Activated naive CD8-positive, alpha-beta T cell treated with anti-CD3 and anti-CD28 coated beads, Interleukin-2, amount 50 U/mL, for 16 hours (primary cell): ENCODE data around the gene DPRX.
"Not testable (repeated sequence)": the region's sequence is repeated elsewhere in the genome, so short reads cannot be mapped to it uniquely, and the experiment has no call there.

Experiments used
- DNase-seq: peaks from one replicate; pipeline ENCODE4 v3.0.0-alpha.2; 2020; ENCODE audit warnings: low read depth, low spot score

The DPRX gene

DNA sequence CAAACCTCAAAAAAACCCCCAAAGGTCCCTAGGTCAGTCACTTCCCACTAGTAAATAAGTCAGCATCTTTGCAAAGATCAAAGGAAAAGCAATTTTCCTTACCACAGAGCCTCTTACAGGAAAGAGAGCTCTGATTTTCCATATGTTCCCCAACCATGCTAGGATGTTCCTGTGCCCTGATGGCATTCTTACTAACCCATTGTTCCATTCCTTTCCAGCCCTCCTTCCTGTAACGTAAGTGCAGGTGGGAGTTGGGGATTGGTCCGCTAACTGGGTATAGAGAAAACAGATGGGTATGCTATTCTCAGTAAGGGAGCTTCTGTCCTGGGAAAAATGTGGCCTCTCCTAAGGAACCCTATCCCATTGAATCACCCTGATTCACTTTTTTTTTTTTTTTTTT is 14.3 kb downstream of the DPRX start:
- DNase-seq = no peak

DNA sequence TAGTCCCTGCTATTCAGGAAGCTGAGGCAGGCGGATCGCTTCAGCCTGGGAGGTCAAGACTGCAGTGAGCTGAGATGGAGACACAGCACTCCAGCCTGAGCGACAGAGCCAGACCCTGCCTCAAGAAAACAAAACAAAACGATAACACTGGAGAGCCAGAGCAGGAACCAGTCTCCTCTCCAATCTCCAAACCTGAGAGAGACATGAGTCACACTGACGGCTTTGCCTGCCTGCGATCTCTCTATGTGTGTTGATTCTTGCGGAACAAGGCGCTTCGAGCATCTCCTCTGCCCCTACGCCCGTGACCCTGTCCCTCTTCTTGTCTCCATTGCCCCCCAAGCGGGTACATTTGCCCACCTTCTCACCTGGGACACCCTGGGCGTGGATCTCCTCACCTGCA is 15.6 kb downstream of the DPRX start:
- DNase-seq = no peak

DNA sequence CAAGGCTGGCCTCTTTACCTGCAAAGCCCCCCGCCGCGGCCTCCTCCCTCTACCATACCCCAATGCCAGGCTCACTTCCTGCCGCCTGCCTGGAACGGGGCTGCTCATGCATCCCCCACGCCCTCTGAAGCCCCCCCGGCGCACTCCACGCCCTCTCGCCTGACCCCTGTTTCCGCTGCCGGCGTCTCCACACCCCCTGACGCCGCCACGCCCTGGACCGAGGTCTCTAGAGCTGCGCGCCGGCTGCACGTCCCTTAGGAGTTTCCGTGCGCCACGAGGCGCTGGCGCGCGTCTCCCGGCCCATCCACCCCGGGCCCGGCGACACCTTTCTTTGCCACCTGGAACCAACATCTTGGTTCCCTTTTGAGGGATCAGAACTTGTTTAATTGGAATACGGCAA is 16.0 kb downstream of the DPRX start:
- no peak for DNase-seq

DNA sequence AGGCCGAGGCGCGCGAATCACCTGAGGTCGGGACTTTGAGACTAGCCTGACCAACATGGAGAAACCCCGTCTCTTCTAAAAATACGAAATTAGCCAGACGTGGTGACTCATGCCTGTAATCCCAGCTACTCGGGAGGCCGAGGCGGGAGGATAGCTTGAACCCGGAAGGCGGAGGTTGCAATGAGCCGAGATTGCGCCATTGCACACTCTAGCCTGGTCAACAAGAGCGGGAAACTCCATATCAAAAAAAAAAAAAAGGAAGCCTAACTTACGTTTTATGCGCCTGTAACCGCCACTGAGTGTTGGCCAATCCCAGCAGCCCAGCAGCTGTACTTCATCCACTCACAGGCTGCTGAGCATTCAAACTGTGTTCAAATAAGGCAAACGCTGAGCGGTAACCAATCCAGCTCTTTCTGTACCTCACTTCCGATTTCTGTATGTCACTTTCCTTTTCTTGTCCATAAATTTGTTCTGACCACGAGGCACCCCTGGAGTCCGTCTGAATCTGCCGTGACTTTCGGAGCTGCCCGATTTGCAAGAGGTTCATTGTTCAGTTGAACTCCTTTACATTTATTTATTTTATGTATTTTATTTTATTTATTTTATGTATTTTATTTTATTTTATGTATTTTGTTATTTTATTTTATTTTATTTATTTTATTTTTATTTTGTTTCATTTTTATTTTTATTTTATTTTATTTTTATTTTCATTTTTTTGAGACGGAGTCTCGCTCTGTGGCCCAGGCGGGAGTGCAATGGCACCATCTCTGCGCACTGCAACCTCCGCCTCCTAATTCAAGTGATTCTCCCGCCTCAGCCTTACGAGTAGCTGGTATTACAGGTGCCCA is 18.2 kb downstream of the DPRX start:
- DNase-seq = no peak

DNA sequence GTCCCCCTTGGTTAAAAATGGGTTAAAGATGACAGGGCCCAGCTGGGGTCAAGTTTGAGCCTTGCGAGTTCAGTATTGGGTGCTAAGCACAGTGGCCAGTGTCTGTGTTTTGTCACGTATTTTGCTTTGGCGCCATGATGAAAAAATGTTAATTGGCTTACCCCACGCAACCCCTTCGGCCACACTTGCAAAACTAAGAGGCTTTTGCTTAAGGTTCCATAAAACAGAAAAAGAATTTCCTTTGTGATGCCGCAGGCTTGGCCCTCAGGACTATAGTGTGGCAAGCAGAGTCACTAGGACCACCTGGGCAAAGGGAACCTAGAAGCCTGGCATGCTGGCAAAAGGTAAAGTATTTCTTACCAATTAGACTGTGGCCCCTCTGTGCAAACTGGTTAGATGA is 20.7 kb downstream of the DPRX start:
- no peak for DNase-seq

DNA sequence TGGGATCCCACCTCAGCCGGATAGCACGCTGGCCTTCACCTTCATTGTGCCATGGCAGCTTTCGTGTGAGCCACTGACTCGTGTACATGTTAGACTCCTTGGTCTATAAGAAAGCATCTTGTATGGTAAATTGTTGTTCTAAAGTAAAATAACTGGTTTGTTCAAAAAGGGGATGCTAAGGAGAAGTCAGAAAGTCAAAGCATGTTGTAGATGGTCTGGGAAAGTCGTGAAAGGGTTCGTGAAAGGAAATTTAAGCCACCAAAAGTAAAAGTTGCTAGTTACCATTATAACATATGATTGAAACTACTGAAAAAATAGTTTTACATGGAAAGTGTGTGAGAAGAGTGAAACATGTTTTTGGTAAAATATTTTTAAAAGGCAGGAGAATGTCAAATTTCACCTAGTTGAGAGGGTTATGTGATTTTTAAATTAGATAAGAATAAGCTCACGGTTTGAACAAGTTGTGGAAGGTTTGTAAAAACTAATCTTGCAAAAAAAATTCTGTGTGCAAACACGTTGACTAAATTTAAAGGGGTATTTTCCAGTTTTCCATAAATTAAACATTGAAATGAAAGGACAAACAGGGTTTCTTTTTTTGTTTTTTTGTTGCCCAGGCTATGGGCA is 23.4 kb downstream of the DPRX start:
- DNase-seq = no peak

DNA sequence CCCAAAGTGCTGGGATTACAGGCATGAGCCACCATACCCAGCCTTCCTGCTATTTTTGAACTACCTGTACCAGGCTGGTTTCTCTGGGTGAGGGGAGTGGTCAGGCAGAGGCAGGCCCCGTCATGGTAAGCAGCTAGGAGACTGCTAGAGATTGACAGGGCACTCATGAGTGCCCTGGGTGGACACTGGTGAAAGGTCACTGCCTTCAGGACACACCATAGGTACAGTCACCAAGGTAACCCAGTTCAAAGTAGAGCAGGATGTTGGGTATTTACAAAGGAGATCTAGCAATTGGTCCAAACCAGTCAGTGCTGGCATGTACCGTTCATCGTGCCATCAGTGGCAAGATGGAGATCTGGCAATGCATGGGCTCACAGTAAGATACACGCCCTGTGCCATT is 25.5 kb downstream of the DPRX start:
- DNase-seq = no peak

DNA sequence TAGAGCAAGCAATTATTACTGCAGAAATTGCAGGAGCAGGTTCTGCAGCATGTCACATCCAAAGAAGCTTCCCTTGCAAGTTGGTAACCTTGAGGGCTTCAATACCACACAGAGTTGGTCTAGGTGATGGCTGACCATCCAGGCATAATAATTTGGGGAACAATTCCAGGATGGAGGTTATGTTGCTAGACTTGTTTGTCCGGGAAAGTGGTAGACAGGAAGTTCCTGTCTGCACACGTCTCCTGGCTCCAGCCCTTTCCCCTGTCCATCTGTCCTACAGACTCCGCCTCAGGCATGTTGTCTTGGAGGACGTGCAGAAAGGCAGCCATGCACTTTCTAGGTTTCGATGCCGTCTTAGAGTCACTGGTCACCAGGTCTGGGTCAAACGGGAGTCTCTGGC is 26.0 kb downstream of the DPRX start:
- no peak for DNase-seq

DNA sequence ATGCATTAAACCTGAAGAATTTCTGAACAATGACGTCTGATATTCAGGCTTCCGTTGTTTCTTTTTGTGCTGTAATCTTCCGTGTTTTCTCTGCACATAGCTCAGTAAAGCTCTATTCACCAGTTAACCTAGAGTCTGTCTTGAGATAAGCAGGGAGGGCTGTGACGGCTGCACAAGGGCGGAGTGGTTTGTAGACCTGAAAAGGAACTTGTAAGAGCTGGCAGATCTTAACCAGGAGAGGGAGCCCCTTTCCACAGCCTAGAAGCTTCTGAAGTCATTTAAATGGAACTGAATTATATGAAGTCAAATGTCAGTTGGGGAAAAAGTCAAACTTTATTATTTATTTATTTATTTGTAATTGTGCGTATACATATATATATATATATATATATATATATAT is 27.5 kb downstream of the DPRX start:
- DNase-seq = no peak

DNA sequence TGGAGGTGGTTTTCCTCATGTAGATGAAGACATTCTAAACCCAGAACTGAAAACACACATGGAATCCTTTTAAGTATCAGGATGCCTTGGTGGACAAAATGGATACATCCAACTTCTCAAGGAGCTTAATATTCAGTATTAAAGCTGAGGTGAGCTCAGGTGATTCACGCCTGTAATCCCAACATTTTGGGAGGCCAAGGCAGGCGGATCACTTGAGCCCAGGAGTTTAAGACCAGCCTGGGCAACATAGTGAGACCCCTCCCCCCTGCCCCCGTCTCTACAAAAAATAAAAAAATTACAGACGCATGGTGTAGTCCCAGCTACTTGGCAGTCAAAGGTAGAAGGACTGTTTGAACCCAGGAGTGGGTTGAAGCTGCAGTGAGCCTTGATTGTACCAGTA is 28.8 kb downstream of the DPRX start:
- no peak for DNase-seq

DNA sequence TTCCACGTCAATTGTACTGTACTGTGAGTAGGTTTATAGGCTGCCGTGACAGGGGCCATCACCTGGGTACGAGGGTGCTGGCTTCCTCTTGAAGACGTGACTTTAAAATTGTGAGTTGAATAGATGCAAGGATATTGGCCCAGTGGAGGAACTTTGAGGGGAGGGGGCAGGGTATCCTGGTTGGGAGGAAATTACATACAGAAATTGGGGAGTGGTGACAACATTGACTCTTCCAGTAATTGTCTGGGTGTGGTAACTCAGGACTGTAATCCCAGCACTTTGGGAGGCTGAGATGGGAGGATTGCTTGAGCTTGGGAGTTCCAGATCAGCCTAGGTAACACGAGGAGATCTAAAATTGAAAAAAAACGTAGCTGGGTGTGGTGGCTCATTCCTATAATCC is 30.4 kb downstream of the DPRX start:
- no peak for DNase-seq

DNA sequence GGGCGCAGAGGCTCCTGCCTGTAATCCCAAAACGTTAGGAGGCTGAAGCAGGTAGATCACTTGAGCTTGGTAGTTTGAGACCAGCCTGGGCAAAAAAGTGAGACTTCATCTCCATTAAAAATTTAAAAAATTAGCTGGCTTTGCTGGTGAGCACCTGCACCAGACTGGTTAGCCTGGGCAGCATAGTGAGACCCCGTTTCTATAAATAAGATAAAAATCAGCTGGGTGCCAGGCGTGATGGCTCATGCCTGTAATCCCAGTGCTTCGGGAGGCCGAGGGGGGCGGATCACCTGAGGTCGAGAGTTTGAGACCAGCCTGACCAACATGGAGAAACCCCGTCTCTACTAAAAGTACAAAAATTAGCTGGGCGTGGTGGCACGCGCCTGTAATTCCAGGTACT is 32.4 kb downstream of the DPRX start:
- DNase-seq = no peak

DNA sequence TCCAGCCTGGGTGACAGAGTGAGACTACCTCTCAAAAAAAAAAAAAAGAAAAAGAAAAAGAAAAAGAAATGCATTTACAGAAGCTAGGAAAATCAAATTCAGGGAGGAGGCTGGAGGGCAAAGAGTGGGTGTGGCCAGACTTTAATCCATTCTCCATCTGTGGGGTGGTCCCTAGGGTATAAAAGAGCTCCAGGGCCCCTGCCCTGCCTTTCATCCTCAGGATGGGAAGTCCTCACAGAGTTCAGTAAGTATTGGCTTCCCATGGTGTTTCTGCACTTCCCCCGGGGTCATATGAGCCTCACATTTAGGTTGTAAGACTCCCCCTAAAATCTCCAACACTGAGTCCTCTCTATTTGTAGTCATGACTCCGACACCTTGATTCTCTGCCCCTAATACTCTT is 33.0 kb downstream of the DPRX start:
- no peak for DNase-seq

DNA sequence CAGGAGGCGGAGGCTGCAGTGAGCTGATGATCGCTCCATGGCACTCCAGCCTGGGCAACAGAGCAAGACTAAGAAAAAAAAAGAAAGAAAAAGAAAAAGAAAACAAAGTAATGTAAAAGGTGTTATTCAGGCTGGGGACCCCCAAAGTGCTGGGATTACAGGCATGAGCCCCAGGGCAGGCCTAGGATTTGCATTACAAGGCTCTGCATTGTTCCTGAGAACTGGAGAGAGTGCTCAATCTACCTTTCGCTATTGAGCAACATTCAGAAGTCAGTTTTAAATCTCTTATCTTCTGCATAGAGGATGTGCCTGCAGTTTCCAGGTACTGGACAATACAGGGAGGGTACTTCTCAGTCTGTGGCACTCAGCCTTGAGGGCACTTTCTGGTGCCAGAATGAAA is 34.5 kb downstream of the DPRX start:
- DNase-seq = not testable (repeated sequence)

DNA sequence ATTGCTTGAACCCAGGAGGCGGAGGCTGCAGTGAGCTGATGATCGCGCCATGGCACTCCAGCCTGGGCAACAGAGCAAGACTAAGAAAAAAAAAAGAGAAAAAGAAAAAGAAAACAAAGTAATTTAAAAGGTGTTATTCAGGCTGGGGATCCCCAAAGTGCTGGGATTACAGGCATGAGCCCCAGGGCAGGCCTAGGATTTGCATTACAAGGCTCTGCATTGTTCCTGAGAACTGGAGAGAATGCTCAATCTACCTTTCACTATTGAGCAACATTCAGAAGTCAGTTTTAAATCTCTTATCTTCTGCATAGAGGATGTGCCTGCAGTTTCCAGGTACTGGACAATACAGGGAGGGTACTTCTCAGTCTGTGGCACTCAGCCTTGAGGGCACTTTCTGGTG is 37.0 kb downstream of the DPRX start:
- not testable (repeated sequence) for DNase-seq

DNA sequence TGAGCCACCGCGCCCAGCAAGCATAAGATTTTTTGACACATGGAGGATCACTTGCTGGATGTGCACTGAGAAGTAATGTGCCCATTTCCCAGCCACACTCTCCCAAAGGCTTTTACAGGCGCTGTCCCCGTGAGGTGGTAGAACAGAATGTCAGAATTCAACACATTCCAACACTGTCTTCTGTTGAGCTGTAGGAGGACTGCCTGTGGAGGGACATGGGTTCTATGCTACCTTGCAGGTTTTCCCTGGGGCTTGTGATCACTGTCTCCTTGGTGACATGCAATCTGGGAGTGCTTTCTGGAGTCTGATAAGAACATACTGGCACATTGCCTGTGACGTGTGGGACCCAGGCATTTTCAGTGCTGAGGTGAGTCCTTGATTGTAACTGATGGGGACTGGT is 38.5 kb downstream of the DPRX start:
- no peak for DNase-seq

DNA sequence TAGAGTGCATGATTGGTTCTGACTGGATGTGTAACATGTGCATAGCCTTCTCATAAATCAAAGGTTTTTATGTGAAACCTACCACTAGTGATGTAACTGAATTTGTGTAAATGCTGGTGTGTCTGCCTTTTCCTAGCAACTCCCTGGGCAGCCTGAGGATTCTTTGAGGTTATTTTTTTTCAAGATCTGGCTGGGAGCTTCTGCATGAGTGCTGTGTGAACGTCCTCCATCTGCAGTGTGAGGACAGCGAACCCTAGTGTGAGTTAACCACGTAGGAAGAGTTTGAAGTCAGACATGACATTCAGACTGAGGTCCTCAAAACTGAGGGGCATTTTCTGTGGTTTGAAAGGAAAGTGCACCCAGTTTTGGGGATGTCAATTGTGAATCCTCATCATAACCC is 39.9 kb downstream of the DPRX start:
- DNase-seq = no peak
